CD4-positive, alpha-beta T cell treated with Interleukin-6 at 100 ng/mL for 8 hours (primary cell): Measurements from ENCODE around the gene MPIG6B.

Source experiments
- DNase-seq: peaks from one replicate; pipeline ENCODE4 v3.0.0-alpha.2; 2020; ENCODE audit warnings: mixed read lengths, low spot score

The MPIG6B gene, protein sequence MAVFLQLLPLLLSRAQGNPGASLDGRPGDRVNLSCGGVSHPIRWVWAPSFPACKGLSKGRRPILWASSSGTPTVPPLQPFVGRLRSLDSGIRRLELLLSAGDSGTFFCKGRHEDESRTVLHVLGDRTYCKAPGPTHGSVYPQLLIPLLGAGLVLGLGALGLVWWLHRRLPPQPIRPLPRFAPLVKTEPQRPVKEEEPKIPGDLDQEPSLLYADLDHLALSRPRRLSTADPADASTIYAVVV

DNA sequence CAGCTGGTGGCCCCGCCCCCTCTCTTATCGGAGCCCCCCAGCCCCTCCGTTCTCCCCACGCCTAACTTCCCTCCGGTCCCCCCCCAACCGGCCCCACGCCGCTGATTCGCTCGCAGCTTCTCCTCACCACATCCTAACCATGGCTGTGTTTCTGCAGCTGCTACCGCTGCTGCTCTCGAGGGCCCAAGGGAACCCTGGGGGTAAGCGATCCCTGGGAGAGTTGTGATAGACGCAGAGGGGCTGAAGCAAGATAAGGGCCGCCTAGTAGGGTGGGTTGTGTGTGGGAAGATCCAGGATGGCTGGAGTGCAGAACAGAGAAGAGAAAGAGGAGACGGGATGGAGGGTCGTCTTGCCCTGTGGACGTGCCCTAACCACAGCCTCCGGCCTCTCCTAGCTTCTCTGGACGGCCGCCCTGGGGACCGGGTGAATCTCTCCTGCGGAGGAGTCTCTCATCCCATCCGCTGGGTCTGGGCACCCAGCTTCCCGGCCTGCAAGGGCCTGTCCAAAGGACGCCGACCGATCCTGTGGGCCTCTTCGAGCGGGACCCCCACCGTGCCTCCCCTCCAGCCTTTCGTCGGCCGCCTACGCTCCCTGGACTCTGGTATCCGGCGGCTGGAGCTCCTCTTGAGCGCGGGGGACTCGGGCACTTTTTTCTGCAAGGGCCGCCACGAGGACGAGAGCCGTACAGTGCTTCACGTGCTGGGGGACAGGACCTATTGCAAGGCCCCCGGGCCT, at the start of gene MPIG6B:
Gene MPIG6B, plus strand, starts transcription at position 129 of the 735 bp plus-strand sequence. Its CDS starts 11 bp downstream, at position 140.
- no peak for DNase-seq

DNA sequence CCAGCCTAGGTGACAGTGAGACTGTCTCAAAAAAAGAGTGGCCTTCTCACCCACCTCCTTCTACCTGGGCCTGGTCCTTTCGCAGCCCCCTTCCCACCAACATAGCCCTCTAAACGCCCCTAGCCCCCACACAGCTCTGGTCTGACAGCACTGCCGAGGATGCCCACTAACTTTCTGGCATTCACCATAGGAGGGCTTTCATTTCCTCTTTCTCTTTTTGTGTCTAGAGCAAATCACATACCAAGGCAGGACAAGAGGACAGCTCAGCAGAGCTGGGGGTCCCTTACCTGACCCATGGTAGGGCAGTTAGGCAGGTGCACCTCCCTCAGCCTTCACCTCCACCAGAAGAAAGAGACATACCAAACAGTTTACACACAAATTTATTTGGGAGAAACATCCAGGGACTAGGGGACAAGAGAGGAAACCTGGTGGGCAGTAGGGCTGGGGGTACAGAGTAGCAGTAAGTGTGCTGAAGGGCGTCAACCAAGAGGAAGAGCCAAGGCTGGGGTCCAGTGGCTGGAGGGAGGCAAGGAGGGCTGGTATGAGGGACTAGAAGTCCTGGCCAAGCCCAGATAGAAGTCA, 46.8 kb upstream of the MPIG6B start:
- no peak for DNase-seq

DNA sequence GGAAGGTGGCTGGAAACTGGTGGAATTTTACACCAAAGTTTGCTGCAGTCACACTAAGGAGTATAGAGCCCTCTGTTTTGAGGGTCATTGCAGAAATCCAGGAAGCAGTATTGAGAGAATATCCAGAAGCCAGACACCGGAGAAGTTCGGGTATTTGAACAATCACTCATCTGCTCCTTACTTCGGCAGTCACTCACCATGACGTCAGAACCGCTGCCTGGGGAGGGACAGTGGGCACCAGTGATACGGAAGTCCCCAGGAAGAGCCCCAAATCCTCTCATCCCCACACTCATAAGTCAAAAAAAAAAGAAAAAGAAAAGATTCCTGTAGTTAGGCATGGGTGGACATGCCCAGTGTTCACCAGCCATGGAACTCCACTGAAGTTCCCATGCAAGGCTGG, 46.3 kb upstream of the MPIG6B start:
- no peak for DNase-seq

DNA sequence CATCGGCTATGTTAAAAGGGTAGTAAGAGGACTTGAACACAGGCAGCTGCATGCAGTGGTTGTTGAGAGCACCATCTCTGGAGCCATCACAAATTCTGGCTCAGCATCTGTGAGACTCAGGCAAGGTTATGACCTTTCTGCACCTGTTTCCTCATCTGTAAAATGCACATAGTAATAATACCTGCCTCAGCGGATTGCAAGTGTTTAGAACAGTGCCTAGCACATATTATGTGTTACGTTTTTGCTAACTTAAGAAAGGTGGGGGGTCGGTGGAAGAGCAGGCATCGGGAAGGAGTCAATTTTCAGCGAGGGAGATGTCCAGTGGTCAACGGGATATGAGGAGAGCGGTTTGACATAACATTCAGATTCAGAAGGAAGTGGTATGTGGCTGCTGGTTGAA, 45.2 kb upstream of the MPIG6B start:
- no peak for DNase-seq

DNA sequence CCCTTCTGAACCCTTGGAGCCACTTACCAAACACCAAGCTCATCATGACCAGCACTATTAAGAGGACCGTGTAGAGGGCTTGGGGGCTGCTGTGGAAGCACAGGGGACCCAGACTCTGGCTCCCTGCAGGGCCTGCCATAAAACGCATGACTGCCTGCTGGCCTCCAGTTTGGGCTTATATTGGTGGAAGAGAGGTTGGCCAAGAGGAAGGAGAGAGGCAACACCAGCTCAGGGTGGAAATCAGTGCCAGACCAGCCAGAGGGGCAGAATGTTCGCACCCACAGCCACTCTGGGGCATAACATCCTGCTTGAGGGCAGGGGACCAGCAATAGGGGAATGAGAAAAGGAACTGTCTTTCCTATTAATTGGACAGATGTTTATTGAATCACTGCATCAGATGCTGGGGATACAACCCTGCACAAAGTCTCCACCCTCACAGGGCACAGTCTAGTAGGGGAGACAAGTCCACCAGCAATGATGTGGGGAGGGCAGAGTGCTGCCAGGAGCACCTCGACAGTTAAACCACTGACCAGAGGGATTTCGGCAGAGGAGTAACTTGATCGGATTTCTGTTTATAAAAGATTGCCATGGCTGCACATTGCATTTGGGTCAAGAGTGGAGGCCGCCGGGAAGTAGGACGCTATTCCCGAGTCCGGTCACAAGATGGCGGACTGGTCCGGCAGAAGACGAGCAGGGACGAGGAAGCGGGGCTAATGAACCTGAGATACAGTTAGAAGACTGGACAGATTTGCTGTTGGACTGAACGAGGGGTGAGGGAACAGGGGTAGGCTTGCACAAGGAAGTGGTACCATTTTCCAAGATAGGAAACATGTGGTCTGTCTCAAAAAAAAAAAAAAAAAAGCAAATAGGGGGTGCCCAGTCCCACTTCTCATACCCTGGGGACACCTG, 42.7 kb upstream of the MPIG6B start, which contains the start of gene LY6G5C:
Gene LY6G5C, minus strand, starts transcription at position 842 of the 909 bp plus-strand sequence. Its CDS starts 694 bp downstream, at position 148.
- peak; percentile 75 for DNase-seq

DNA sequence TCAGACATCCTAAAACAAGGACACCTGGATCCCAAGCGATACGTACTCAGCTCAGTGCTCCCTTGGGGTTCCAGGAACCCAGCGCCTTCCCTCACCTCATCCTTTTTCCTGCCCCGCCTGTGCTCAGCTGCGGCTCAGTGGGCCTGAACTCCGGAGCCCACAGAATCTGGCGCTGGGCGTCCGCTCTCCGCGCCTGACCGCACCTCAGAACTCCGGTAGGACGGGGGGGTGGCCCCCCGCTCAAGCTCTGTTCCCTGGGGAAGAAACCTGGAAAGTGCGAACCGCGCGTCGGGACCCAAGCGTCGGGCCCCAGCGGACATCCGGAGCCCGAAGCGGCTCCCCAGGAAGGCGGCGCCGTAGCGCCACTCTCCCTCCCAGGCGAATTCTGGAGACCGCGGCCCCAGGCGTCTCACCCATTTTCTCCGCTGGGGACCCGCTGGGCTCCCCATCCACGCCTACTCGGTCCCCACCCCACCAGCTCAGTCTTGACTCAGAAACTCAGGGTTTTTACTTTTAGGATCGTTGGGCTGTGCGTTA, 42.0 kb upstream of the MPIG6B start:
- peak; percentile 22 for DNase-seq

DNA sequence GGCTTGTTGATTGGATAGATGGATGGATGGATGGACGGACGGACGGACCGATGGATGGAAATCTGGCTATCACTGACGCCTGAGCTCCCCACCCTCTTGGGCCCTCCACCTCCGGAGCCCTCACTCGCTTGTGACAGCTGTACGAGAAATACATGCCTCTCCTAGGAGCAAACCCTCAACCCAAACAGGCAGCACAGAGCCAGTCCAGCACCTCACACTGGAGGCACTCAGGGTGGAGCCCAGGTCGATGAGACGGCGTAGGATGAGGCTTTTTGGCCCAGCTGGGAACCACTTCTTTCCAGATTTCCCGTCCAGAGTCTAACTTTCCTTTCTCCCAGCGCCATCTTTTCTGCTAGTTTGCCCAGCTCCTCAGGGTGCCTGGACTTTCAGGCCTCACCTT, 39.6 kb upstream of the MPIG6B start:
- no peak for DNase-seq

DNA sequence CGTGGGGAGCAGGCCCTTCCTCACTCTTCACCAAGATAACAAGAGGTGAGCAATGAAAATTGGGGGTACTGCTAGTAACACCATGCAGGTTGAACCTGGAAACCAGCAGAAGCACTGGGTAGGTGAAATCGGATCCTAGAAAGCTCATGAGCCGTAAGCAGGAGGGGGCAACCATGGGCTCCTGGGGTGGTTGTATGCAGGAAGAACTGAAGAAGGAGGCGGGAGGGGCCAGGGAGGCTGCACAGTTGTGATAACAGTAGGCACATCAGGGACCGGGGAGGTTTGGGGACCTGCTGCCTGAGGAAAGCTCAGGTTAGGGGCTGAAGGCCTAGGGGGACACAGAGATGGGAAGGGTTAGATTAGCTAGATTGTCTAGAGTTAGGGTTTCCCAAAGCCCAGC, 36.7 kb upstream of the MPIG6B start:
- no peak for DNase-seq

DNA sequence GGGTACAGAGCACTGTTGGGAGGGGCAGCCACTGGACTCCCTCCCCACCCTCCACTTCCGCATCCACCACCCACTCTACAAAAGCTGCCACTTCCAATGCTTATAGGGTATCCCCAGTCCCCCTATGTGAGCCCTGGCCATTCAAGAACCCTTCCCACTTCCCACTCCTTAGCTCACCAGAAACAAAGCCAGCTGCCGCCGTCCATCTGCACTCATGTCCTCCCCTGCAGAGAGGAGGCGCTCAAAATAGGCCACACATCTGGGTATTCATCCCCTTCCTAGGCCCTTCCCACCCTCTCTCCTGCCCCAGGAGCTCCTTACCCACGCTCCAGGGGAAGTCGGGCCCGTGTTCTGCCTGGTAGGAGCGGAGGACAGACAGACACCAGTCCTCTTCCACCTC, 35.9 kb upstream of the MPIG6B start:
- no peak for DNase-seq

DNA sequence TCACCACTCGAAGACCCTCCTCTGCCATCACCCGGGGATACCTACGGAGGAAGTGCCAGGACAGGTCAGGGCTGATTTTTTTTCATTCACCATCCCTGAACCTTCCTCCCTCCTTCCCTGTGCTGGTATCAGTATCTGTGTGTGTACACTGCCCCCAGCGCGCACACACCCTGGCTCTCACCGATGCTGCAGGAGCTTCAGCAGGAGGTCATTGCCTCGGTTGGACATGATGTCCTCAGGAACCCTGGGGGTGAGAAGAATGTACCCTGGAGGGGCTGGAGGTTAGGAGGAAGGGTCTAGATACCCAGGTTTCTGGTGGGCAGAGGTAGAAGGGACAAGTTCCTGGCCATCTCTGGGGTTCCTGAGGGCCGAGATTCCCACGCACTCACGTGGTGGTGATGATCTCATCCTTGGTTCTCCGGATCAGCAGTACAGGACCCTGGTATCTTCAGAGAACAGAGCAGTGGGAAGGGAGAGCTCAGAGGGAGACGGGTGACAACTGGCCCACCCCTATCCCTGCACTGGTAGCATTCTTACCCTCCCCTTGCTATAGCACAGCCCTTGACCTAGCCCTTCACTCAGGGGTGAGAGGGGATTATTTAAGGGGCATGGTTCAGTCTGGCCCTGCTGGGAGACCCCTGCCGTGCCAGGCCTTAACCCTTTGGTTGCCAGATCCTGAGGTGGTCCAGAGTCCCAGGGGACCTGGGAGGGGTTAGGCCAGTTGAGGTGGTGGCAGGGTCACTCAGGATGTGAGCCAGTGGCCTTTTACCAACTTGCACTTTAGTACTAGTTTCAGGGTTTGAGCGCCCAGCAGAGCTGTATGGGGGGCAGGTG, 35.1 kb upstream of the MPIG6B start:
- DNase-seq = no peak

DNA sequence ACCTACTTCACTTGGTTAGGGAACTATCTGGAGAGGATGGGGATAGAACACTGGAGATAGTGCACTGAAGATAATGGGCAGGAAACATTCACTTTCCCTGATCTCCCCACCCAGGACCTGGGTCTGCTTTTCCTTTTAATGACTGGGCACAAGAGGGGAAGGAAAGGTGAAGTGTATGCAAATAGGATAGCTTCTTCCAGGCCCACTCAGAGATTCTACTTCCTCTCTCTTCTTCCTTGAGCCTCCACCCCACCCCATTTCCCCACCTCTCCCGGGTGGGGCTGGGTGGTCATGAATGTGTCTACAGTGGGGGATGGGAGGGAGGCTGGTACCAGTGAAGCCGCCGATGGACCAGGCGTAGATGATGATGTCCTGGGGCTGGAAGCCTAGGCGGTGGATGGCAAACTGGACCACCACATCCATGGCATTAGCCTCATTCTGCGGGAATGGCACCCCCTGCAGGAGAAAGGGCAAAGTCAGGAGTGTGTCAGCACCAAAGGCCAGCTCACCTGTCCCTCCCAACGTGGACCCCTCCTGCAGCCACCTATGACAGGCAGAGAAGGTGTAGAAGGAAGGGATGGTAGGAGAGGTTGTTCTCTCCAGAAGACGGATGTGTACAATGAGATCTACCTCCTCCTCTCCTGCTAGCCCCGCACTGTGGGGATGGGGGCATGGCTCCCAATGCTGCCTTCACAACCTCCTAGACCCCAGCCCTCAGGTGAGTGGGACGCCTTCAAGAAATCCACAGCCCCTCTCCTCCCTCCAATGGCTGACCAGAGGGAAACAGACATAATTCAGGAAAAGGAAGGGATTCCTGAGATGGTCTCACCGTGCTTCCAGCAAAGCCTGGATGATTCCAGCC, 33.7 kb upstream of the MPIG6B start:
- no peak for DNase-seq

DNA sequence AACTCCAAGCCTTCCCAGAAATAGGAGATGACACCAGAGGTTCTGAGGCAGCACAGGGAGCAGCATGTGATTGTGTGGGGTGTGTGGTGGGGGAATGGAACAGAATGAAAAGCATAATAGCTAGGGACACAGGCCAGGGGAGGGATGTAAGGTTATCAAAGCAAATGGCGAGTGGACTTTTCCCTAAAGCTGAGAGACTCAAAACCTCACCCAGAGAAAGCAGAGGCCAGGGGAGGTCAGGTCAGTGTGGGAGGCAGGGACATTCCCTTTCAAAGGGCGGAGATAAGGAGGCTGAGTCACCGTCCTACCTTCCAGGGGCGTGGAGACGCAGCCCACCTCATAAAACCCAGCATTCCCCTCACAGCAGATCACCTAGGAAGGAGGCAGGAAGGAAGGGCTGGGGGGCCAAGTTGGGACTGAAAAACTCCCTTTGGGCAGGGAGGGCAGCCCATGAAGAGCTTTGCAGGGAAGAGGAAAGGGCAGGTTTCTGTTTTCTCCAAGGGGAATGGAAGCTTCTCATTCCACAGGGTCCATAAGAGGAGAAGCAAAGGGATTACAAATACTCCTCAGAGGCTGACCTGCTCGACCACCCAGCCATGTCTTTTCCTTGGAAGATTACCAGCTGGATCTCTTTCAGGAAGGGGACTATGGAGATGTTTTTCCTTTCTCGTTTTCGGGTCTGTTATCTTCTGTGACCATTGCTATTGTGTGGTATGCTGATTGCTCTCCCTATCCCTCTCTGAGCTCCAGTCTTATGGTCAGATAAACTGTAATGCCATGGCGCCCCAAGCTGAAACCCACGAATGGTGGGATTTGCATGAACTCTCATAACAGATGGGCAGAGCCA, 32.7 kb upstream of the MPIG6B start:
- DNase-seq = no peak

DNA sequence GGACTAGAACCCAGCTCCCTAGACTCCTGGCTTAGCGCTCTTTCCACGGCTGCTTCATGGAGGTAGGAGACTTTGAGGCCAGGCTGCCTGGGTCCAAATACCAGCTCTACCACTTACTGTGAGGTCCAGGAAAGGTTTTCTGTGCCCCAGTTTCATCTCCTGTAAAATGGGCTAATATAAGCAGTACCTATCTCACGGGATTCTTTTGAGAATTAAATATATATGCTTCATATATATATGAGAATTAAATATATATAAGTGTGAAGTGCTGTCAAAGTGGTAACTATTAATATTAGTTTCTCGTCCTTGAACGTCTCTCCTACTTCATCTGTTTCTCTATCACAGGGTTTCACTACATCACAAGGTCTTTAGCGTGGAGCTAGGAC, 32.1 kb upstream of the MPIG6B start:
- no peak for DNase-seq

DNA sequence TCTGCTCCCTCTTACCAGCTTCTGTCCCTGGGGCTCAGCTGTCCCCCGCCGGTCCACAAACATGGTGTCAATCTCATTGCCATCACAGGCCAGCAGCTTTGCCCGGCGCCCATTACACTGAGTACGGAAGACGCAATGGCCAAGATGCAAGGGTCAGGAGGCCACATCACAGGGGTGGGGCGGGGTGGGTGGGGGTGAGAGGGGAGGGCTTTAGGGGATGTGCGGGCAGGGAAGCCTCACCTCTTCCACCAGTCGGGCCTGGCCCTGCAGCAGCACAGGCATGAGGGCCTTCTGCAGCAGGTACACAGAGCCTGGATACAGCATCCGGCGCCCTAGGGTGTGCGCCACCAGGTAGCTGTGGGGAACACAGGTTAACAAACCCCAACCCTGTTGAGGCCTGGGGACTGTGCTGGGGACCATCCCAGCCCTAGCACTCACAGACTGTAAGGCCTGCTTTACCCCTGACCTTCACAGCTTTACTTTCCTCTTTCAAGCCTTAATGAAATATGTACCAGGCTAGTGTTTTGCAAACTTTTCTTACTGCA, 31.5 kb upstream of the MPIG6B start:
- no peak for DNase-seq

DNA sequence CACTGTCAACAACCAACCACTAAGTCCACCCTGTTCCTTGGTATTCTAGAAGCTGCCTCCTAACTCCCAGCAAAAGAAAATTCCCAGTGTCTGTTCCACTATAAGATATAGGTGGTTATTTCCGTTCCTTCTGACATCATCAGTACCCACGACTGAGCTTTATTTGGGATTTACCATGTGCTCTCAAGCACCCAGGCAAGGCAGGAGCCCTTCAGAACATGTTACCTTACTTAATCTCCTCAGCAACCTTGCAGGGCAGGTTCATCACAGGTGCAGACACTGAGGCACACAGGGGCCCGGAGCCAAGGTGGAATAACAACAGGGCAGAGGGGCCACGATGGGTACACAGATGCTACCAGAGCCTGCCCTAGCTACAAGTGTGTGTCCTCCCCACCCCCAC, 30.8 kb upstream of the MPIG6B start:
- no peak for DNase-seq

DNA sequence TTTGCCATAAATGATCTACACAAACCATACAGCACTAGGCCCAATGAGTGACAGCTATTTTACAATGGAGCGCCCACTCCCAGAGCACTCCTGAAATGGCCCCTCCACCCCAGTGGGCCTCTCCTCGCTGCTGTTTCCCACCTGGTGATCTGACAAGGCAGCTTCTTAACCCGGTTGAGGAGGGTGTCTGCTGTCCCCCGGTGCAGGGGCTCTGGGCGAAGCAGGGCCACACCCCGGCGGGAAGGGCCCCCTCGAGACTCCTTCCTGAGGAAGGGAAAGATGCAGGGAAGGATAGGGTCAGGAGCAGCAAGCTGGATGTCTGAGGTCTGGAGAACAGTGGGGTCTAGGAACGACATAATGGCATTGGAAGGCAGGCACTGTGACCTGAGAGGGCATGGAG, 30.3 kb upstream of the MPIG6B start:
- DNase-seq = no peak

DNA sequence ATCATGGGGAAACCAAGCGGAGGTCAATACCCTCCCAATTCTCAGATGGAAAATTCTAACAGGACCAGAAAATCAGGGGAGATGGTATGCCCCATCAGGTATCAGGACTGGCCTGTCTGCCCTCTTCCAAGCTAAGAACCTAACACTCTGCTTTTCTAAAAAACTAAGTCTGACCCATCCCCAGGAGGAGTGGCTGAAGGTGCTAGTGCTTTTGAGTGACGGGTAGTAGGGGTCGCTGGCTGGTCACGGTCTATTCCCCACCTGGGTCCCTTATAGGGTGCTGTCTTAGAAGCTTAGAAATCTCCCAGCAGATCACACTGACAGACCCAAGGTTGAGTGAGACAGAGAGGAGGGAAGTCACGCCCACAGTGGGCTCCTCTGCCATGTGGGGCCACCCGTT, 29.6 kb upstream of the MPIG6B start:
- DNase-seq = no peak

DNA sequence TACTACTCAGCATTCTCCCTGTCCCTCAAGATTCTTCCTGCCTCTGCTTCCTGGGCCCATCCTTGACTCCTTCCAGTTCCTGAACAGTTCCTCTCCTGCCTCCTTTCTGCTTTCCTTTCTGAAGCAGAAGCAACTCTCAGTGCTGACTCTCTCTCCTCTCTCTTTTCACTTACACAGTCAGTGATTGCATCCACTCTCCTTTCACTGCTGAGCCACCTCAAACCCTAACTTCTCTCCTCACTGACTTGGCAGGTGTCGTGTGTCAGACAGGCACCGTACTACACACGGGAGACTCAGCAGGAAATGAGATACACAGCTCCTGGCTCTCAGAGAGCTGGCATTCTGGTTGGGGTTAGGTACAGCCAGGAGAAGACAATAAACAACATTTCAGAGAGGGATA, 25.6 kb upstream of the MPIG6B start:
- DNase-seq = no peak
